HG03097 (cell line): ENCODE data around the gene RAB25.
"Not testable (repeated sequence)": the region's sequence is repeated elsewhere in the genome, so short reads cannot be mapped to it uniquely, and the experiment has no call there.

Source experiments
- ATAC-seq: cut with Tn5 transposase; IDR thresholded peaks from one replicate; pipeline ENCODE4 v1.9.1; 2021; ENCODE audit not compliant: unreplicated experiment, low FRiP score

RAB25 gene

GRCh38 chr1:156054500-156055280, 6.3 kb upstream of the RAB25 start, which contains the start of gene LAMTOR2:
Gene LAMTOR2, plus strand, starts transcription at chr1:156054782. Its CDS starts 108 bp downstream, at chr1:156054890.
- peak; percentile 72 for ATAC-seq

DNA sequence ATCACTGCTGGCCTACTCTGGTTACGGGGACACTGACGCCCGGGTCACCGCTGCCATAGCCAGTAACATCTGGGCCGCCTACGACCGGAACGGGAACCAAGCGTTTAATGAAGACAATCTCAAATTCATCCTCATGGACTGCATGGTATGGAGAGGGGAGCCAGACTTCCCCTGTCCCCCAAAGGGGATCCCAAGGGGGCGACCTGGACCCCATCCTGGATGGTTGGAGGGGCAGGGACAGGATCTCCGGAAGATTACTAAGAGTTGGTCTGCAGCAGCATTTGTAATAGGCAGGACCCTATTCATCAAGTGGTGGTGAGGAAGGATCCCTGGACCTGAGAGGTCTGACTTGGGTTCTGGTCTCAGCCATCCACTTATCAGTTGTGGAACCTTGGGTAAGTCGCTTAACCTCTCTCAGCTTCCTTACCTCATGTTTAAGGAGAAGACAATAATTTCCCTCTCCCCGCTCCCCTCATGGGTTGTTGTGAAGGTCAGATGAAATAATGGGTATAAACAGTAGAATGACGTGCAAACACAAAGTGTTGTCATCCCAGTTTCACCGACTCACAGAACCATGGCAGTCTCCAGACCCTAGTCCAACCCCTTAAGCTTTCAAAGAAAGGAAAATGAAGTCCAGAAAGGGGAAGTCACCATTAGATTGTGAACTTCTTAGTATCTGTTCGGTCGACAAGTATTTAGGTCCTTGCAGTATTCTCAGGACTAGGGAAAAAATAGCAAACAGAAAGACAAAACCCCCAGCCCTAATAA, 5.5 kb upstream of the RAB25 start:
- no peak for ATAC-seq

DNA sequence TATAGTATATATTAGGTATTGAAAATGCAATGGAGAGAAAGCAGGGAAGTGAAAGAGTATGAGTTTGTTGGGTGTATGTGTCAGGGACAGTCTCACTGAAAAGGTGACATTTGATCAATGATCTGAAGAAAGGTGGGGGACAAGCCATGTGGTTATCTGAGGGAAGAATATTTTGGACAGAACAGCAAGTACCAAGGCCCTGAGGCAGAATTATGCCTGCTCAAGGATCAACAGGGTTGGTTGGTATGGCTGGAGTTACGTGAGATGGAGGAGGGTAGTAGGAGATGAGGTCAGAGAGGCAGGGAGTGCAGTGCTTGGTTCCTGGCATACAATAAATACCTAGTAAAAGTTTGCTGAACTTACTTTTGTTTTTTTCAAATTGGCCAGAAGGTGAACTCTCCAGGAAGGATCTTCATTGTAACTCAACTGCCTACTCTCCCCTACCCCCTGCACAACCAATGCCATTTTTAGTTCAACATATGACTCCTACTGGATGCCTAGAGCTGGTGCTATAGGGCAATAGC, 4.6 kb upstream of the RAB25 start:
- ATAC-seq, result no peak

GRCh38 chr1:156062189-156062588, 1.2 kb downstream of the RAB25 start:
- ATAC-seq, result no peak

DNA sequence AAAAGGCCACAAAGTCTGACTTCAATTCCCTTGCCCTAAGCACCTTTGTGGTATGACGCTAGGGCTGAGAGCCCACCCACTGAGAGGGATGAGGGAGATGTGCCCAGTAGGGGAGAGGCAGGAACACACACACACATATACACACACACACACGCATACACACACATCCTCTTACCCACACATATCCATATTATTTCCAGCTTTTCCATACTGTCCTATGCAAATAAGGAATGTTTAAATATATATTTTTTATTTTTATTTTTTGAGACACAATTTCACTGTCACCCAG, 3.0 kb downstream of the RAB25 start:
- ATAC-seq, result no peak

- no peak for ATAC-seq
Measured at GRCh38 chr1:156064615-156065014, 3.7 kb downstream of the RAB25 start.

DNA sequence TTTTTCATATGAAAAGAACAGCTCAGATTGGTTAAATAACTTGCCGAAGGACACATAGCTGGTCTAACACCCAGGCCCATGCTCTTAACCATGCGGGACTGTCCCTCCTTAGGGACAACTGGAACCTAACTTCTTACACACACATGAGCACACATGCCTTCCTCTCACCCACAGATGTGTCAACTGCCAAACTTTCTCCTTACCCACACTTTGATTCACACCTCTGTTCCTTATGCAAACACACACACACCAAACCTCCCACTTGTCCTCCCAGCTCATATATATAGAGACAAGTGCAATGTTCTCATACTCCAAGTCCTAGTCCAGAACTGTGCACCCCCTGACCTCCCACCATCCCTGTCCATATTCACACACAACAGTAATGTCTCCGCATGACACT, 4.3 kb downstream of the RAB25 start:
- ATAC-seq, result no peak

- no peak for ATAC-seq
Measured at GRCh38 chr1:156065871-156066270, 4.9 kb downstream of the RAB25 start.

- ATAC-seq, result no peak
Measured at GRCh38 chr1:156067262-156067661, 6.3 kb downstream of the RAB25 start.

GRCh38 chr1:156069490-156070455, 8.8 kb downstream of the RAB25 start:
- ATAC-seq, result no peak

- ATAC-seq, result no peak
Measured at GRCh38 chr1:156070548-156070947, 9.6 kb downstream of the RAB25 start.

DNA sequence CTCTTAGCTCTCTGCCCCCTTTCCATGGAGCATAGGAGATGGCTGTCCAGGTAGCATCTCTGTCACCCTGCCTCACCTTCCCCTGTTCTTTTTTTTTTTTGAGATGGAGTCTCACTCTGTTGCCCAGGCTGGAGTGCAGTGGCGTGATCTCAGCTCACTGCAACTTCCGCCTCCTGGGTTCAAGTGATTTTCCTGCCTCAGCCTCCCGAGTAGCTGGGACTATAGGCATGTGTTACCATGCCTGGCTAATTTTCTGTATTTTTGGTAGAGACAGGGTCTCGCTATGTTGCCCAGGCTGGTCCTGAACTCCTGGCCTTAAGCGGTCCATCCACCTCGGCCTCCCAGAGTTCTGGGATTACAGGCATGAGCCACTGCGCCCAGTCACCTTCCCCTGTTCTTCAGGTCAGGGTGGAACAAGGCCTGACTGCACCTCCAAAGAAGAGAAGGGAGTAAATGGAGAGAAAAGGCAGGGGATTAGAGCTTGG, 10.4 kb downstream of the RAB25 start:
- not testable (repeated sequence) for ATAC-seq

DNA sequence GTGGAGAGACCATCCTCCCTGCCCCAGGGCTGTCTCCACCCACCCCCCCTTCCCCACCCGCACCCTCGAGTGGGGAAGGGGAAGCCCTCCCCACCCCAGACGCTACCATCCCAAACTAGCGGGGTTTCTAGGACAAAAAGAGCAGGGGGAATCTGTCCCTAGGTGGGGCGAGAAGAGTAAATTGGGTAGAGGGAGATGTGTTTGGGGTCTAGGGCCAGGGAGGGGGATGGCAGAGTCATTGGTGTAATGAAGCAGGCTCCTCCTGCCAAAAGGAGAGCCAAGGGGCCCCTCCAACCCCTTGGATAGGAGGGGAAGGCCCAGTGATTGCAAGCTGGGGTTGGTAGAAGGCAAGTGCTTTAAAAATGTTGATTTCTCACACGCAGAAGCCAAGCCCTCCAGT, 11.3 kb downstream of the RAB25 start:
- ATAC-seq, result no peak

- no peak for ATAC-seq
Measured at GRCh38 chr1:156073110-156073687, 12.2 kb downstream of the RAB25 start.

GRCh38 chr1:156073740-156074139, 12.8 kb downstream of the RAB25 start:
- ATAC-seq, result no peak

GRCh38 chr1:156074661-156075060, 13.7 kb downstream of the RAB25 start:
- ATAC-seq, result no peak

- no peak for ATAC-seq
Measured at GRCh38 chr1:156075162-156075561, 14.2 kb downstream of the RAB25 start.

- no peak for ATAC-seq
Measured at GRCh38 chr1:156075775-156076204, 14.8 kb downstream of the RAB25 start.

GRCh38 chr1:156076609-156077429, 15.9 kb downstream of the RAB25 start:
- no peak for ATAC-seq
